Peyer's patch (tissue), 4 donors: Measurements from ENCODE around the gene TSPAN32.

ENCODE experiments used
- POLR2A ChIP-seq, 2 donors: fragments of 450-650 bp; IDR thresholded peaks; one replicate each; pipeline ENCODE4 v1.5.1; 2017; ENCODE audit warnings: antibody characterized with exemption in 2 of 2, mild to moderate bottlenecking in 2 of 2, moderate library complexity in 2 of 2
- TF ChIP-seq, protein P1 (sequence below), 6 experiments: fragments of 450-650 bp in 4 of 6; fragments of 200-600 bp in 2 of 6; sonication (generic) in 1 of 6; IDR thresholded peaks; one replicate each; pipeline ENCODE4 v1.5.1; 2017 to 2019; ENCODE audit warnings: antibody characterized with exemption in 6 of 6, mild to moderate bottlenecking in 3 of 6, moderate library complexity in 1 of 6

DNA sequence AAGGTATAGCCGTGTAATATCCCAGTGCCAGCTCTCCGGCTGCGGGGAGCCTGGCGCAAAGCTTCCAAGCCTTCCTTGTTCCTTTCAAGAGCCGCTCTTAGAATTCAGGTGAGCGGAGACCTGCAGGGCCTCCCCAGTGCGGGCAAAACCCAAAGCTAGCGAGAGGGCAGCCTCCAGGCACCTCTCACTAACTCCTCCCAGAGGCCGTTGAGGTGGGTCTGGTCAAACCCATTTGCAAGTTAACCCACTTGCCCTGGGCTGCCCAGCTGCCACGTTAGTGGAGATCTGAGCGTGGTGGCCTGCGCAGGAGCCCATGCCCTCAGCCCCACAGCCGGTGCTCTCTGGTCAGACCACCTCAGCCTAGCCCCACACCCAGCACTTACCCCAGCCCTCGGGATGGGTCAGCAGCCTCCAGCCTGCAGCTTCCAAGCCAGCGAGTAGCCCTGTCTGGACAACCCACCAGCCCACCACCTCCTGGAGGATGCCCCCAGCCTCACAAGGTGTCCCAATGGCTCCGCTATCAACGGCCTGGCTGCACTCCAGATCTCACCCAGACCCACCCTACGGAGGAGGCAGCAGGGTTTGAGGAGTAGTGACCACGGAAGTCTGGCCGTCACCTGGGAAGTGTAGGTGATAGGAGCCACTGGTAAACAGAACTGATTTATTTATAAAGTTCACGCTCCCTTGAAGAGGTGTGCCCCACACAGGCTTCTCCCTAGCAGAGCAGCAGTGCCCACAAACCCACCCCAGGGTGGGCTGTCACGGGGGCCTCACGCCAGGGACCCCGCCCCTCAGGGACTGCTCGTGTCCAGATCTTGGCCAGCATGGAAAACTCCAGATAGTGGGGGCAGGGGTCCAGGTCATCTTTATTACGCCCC lies 33.7 kb upstream of the TSPAN32 start:
- TF ChIP-seq, protein P1, sequence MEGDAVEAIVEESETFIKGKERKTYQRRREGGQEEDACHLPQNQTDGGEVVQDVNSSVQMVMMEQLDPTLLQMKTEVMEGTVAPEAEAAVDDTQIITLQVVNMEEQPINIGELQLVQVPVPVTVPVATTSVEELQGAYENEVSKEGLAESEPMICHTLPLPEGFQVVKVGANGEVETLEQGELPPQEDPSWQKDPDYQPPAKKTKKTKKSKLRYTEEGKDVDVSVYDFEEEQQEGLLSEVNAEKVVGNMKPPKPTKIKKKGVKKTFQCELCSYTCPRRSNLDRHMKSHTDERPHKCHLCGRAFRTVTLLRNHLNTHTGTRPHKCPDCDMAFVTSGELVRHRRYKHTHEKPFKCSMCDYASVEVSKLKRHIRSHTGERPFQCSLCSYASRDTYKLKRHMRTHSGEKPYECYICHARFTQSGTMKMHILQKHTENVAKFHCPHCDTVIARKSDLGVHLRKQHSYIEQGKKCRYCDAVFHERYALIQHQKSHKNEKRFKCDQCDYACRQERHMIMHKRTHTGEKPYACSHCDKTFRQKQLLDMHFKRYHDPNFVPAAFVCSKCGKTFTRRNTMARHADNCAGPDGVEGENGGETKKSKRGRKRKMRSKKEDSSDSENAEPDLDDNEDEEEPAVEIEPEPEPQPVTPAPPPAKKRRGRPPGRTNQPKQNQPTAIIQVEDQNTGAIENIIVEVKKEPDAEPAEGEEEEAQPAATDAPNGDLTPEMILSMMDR (IDR thresholded peaks at IDR 0.05), result no peak
- no peak for TF ChIP-seq POLR2A (IDR thresholded peaks at IDR 0.05)
